Erythroblast (primary cell): Measurements from ENCODE around the gene FCHSD1.

Source experiments
- GATA1 ChIP-seq: IDR thresholded peaks from 2 replicates; pipeline ENCODE4 v1.6.1; 2011; ENCODE audit warnings: low read depth, mild to moderate bottlenecking, control low read depth, low read length, moderate library complexity
- POLR2A ChIP-seq: IDR thresholded peaks from 2 replicates; pipeline ENCODE4 v1.6.1; 2011; ENCODE audit warnings: mild to moderate bottlenecking, low read length

DNA sequence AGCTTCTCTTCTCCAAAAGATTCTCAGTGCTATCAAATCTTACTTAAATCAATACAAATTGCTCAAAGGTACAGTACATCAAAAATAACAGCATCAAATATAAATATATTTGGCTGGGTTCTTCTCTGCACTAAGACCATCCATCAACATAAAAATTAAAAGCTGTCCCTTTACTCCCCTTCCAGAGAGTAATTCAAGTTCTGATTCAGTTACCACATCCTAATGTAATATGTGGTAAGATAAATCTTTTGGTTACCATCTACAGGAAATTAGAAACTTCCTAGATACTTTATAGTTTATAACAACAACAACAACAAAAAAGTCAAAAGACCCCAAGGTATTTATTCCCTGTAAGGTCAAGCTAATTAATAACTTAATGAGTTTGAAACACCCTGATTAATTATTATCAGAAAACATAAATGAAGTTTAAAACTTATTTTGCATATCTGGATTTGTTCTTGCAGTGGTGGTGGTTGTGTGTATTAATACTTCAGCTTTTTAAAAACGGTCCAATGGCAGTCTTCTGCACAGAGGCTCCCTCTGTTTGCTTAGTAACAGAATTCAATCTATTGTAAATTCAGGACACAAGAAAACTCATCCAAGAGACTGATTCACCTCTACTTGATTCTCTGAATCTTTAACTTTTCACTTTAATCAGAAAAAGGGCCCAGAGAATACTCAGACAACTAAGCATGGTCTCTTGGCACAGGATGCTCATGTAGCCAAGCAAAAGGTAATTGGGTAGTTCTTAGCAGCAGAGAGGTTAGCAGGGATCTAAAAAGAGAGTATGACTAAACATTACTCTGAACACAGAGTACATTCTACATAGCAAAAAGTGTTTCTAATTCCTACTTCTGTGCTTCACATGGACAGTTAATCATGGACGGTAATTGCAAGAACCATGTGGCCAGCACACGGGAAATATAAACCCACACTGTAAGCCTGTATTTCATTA lies 52.5 kb downstream of the FCHSD1 start:
- TF ChIP-seq POLR2A = no peak
- no peak for TF ChIP-seq GATA1
